C4-2B (cell line): ENCODE results near the gene NDOR1.

Experiments used
- H3K27ac ChIP-seq: fragments of 450-650 bp; 2 replicates; pipeline ENCODE4 v1.5.1; 2017
- CTCF ChIP-seq: fragments of 450-650 bp; conservative IDR thresholded peaks from 2 replicates; pipeline ENCODE4 v1.5.1; 2017; ENCODE audit warnings: mild to moderate bottlenecking
- ZFX ChIP-seq: fragments of 450-650 bp; IDR thresholded peaks from 2 replicates; pipeline ENCODE4 v1.6.1; 2017

The NDOR1 gene

GRCh38 chr9:137220317-137221094 lies 15.0 kb downstream of the NDOR1 start:
- H3K27ac ChIP-seq = no peak overlapping the region; the same call in 1 of the 2 replicates
- TF ChIP-seq ZFX = no peak
- no peak for TF ChIP-seq CTCF

GRCh38 chr9:137221095-137221505 lies 15.6 kb downstream of the NDOR1 start:
- TF ChIP-seq ZFX (no peak), CTCF (no peak)
- peak overlapping the region; percentile 88 for H3K27ac ChIP-seq

GRCh38 chr9:137221506-137222111 lies 16.1 kb downstream of the NDOR1 start:
- TF ChIP-seq ZFX = peak; percentile 33
- no peak for TF ChIP-seq CTCF

GRCh38 chr9:137222190-137223077 lies 16.9 kb downstream of the NDOR1 start, which contains the start of gene RNF208:
RNF208 (minus strand) TSS chr9:137222240; CDS start chr9:137221212, 1,028 bp downstream.
- TF ChIP-seq ZFX = peak; percentile 65
- TF ChIP-seq CTCF = no peak
- H3K27ac ChIP-seq = peak within 1 kb of the TSS; percentile 88

More at GRCh38 chr9:137221506-137222111, 16.1 kb downstream of the NDOR1 start:
- H3K27ac ChIP-seq = peak overlapping the region; percentile 88

GRCh38 chr9:137223078-137223970 lies 17.8 kb downstream of the NDOR1 start:
- no peak for TF ChIP-seq CTCF
- TF ChIP-seq ZFX = peak; percentile 52; the same call in 1 of the 2 replicates
- H3K27ac ChIP-seq = peak overlapping the region; percentile 88

GRCh38 chr9:137224830-137225694 lies 19.6 kb downstream of the NDOR1 start, which contains the start of gene CYSRT1:
CYSRT1 (plus strand) TSS chr9:137225174; CDS start chr9:137225622, 448 bp downstream.
- no peak for TF ChIP-seq CTCF
- no peak for TF ChIP-seq ZFX
- peak within 1 kb of the TSS; percentile 90 for H3K27ac ChIP-seq
